HEK293 (cell line): ENCODE measurements around the gene FRAS1.

ENCODE experiments used
- BCL11A ChIP-seq: fragments of 450-650 bp; formaldehyde crosslinking; IDR thresholded peaks from 2 replicates; pipeline ENCODE4 v1.5.1; 2016; ENCODE audit warnings: low read depth, missing biosample characterization, missing genetic modification characterization
- GFI1B ChIP-seq: fragments of 450-650 bp; formaldehyde crosslinking; IDR thresholded peaks from 2 replicates; pipeline ENCODE4 v1.5.1; 2016; ENCODE audit warnings: missing biosample characterization, missing genetic modification characterization
- GLIS1 ChIP-seq: fragments of 450-650 bp; formaldehyde crosslinking; IDR thresholded peaks from 2 replicates; pipeline ENCODE4 v1.5.1; 2016; ENCODE audit warnings: missing biosample characterization, missing genetic modification characterization
- KLF7 ChIP-seq: fragments of 450-650 bp; formaldehyde crosslinking; IDR thresholded peaks from 2 replicates; pipeline ENCODE4 v1.5.1; 2016; ENCODE audit warnings: missing biosample characterization, missing genetic modification characterization, borderline replicate concordance
- RBAK ChIP-seq: fragments of 450-650 bp; formaldehyde crosslinking; IDR thresholded peaks from 2 replicates; pipeline ENCODE4 v1.5.1; 2016; ENCODE audit warnings: missing biosample characterization, missing genetic modification characterization
- ZFP3 ChIP-seq: fragments of 450-650 bp; formaldehyde crosslinking; IDR thresholded peaks from 2 replicates; pipeline ENCODE4 v1.5.1; 2016; ENCODE audit warnings: low read depth, missing biosample characterization, missing genetic modification characterization
- ZNF138 ChIP-seq: fragments of 450-650 bp; formaldehyde crosslinking; IDR thresholded peaks from 2 replicates; pipeline ENCODE4 v1.5.1; 2016; ENCODE audit warnings: missing biosample characterization, missing genetic modification characterization, borderline replicate concordance
- ZNF16 ChIP-seq: fragments of 450-650 bp; formaldehyde crosslinking; IDR thresholded peaks from 2 replicates; pipeline ENCODE4 v1.5.1; 2016; ENCODE audit warnings: low read depth, missing biosample characterization, missing genetic modification characterization
- ZNF248 ChIP-seq: fragments of 450-650 bp; formaldehyde crosslinking; IDR thresholded peaks from 2 replicates; pipeline ENCODE4 v1.5.1; 2017; ENCODE audit warnings: missing biosample characterization, missing genetic modification characterization
- ZNF341 ChIP-seq: fragments of 450-650 bp; formaldehyde crosslinking; IDR thresholded peaks from 2 replicates; pipeline ENCODE4; 2016; ENCODE audit warnings: low read depth, missing biosample characterization, missing genetic modification characterization
- ZNF473 ChIP-seq: fragments of 450-650 bp; formaldehyde crosslinking; IDR thresholded peaks from 2 replicates; pipeline ENCODE4 v1.5.1; 2017; ENCODE audit warnings: missing biosample characterization, missing genetic modification characterization
- ZNF600 ChIP-seq: fragments of 450-650 bp; formaldehyde crosslinking; IDR thresholded peaks from 2 replicates; pipeline ENCODE4 v1.5.1; 2016; ENCODE audit warnings: missing biosample characterization, missing genetic modification characterization
- ZNF629 ChIP-seq: fragments of 450-650 bp; formaldehyde crosslinking; IDR thresholded peaks from 2 replicates; pipeline ENCODE4 v1.5.1; 2017; ENCODE audit warnings: missing biosample characterization, missing genetic modification characterization
- ZNF658 ChIP-seq: fragments of 450-650 bp; formaldehyde crosslinking; IDR thresholded peaks from 2 replicates; pipeline ENCODE4; 2016; ENCODE audit warnings: missing biosample characterization, missing genetic modification characterization
- ZNF76 ChIP-seq: fragments of 450-650 bp; formaldehyde crosslinking; IDR thresholded peaks from 2 replicates; pipeline ENCODE4; 2016; ENCODE audit warnings: low read depth, missing biosample characterization, missing genetic modification characterization, borderline replicate concordance
- TF ChIP-seq, protein P1 (sequence below): fragments of 450-650 bp; formaldehyde crosslinking; IDR thresholded peaks from 2 replicates; pipeline ENCODE4 v1.5.1; 2016; ENCODE audit warnings: missing biosample characterization, missing genetic modification characterization, borderline replicate concordance
- TF ChIP-seq, protein P2 (sequence below): fragments of 450-650 bp; formaldehyde crosslinking; IDR thresholded peaks from 2 replicates; pipeline ENCODE4 v1.5.1; 2016; ENCODE audit warnings: missing biosample characterization, missing genetic modification characterization
- TF ChIP-seq, protein P3 (sequence below): fragments of 450-650 bp; formaldehyde crosslinking; IDR thresholded peaks from 2 replicates; pipeline ENCODE4 v1.5.1; 2016; ENCODE audit warnings: missing biosample characterization, missing genetic modification characterization
- TF ChIP-seq, protein P4 (sequence below): fragments of 450-650 bp; formaldehyde crosslinking; conservative IDR thresholded peaks from 2 replicates; pipeline ENCODE4 v1.5.1; 2016; ENCODE audit warnings: low read depth, missing biosample characterization, missing genetic modification characterization
- TF ChIP-seq, protein P5 (sequence below): fragments of 450-650 bp; formaldehyde crosslinking; IDR thresholded peaks from 2 replicates; pipeline ENCODE4 v1.5.1; 2017; ENCODE audit warnings: missing biosample characterization, missing genetic modification characterization
- TF ChIP-seq, protein P6 (sequence below): fragments of 450-650 bp; formaldehyde crosslinking; optimal IDR thresholded peaks from 2 replicates; pipeline ENCODE3; 2016; ENCODE audit warnings: missing biosample characterization, mild to moderate bottlenecking, missing genetic modification characterization

Gene FRAS1

DNA sequence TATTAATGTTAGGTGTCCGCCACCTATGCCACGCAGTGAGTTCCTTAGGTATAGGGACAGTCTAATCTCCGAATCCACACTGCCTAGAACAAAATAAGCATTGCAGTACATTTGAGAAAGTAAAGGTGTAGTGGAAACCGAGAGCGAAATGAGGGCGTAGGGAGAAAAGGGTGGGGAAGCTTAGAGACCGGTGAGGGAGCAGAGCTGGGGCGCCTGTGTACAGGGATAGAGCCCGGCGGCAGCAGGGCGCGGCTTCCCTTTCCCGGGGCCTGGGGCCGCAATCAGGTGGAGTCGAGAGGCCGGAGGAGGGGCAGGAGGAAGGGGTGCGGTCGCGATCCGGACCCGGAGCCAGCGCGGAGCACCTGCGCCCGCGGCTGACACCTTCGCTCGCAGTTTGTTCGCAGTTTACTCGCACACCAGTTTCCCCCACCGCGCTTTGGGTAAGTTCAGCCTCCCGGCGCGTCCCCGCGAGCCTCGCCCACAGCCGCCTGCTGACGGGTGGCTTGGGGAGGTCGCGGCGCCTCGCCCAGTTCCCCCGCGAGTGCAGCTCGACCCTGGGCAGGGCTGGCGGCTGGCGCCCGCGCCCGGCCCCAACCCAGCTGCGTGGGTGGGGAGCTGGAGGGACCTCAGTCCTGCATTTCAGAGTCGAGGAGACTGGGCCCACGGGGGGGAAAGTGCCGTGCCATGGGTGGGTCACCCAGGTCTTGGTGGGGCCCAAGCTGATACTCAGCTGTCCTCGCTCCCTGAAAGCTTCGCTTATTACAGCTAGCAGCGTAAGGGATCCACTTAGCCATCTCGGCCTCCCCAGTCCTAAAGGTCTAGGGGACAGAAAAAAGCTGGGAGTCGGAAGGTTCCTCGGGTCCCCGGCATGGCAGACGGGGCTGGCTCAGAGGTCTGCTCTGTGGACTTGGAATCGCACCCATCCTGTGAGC lies 494.6 kb downstream of the FRAS1 start, which contains the start of gene ANXA3 (continued):
- TF ChIP-seq, protein P1, sequence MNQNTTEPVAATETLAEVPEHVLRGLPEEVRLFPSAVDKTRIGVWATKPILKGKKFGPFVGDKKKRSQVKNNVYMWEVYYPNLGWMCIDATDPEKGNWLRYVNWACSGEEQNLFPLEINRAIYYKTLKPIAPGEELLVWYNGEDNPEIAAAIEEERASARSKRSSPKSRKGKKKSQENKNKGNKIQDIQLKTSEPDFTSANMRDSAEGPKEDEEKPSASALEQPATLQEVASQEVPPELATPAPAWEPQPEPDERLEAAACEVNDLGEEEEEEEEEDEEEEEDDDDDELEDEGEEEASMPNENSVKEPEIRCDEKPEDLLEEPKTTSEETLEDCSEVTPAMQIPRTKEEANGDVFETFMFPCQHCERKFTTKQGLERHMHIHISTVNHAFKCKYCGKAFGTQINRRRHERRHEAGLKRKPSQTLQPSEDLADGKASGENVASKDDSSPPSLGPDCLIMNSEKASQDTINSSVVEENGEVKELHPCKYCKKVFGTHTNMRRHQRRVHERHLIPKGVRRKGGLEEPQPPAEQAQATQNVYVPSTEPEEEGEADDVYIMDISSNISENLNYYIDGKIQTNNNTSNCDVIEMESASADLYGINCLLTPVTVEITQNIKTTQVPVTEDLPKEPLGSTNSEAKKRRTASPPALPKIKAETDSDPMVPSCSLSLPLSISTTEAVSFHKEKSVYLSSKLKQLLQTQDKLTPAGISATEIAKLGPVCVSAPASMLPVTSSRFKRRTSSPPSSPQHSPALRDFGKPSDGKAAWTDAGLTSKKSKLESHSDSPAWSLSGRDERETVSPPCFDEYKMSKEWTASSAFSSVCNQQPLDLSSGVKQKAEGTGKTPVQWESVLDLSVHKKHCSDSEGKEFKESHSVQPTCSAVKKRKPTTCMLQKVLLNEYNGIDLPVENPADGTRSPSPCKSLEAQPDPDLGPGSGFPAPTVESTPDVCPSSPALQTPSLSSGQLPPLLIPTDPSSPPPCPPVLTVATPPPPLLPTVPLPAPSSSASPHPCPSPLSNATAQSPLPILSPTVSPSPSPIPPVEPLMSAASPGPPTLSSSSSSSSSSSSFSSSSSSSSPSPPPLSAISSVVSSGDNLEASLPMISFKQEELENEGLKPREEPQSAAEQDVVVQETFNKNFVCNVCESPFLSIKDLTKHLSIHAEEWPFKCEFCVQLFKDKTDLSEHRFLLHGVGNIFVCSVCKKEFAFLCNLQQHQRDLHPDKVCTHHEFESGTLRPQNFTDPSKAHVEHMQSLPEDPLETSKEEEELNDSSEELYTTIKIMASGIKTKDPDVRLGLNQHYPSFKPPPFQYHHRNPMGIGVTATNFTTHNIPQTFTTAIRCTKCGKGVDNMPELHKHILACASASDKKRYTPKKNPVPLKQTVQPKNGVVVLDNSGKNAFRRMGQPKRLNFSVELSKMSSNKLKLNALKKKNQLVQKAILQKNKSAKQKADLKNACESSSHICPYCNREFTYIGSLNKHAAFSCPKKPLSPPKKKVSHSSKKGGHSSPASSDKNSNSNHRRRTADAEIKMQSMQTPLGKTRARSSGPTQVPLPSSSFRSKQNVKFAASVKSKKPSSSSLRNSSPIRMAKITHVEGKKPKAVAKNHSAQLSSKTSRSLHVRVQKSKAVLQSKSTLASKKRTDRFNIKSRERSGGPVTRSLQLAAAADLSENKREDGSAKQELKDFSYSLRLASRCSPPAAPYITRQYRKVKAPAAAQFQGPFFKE (tag by site-specific recombination) = no peak
- no peak for TF ChIP-seq ZNF138 (tag by site-specific recombination)
- TF ChIP-seq GFI1B = no peak
- TF ChIP-seq ZFP3 (tag by site-specific recombination) = no peak
- no peak for TF ChIP-seq ZNF341
- TF ChIP-seq, protein P2, sequence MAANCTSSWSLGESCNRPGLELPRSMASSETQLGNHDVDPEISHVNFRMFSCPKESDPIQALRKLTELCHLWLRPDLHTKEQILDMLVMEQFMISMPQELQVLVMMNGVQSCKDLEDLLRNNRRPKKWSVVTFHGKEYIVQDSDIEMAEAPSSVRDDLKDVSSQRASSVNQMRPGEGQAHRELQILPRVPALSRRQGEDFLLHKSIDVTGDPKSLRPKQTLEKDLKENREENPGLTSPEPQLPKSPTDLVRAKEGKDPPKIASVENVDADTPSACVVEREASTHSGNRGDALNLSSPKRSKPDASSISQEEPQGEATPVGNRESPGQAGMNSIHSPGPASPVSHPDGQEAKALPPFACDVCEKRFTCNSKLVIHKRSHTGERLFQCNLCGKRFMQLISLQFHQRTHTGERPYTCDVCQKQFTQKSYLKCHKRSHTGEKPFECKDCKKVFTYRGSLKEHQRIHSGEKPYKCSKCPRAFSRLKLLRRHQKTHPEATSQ (tag by site-specific recombination) = no peak
- TF ChIP-seq ZNF16 (tag by site-specific recombination) = no peak
- TF ChIP-seq GLIS1 (tag by site-specific recombination) = peak; percentile 46; the same call in 1 of the 2 replicates
- TF ChIP-seq, protein P3, sequence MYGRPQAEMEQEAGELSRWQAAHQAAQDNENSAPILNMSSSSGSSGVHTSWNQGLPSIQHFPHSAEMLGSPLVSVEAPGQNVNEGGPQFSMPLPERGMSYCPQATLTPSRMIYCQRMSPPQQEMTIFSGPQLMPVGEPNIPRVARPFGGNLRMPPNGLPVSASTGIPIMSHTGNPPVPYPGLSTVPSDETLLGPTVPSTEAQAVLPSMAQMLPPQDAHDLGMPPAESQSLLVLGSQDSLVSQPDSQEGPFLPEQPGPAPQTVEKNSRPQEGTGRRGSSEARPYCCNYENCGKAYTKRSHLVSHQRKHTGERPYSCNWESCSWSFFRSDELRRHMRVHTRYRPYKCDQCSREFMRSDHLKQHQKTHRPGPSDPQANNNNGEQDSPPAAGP (tag by site-specific recombination) = no peak
- TF ChIP-seq ZNF76 (tag by site-specific recombination) = no peak
- TF ChIP-seq ZNF473 (tag by site-specific recombination) = no peak
- peak; percentile 61 for TF ChIP-seq ZNF600 (tag by site-specific recombination)
- TF ChIP-seq, protein P4, sequence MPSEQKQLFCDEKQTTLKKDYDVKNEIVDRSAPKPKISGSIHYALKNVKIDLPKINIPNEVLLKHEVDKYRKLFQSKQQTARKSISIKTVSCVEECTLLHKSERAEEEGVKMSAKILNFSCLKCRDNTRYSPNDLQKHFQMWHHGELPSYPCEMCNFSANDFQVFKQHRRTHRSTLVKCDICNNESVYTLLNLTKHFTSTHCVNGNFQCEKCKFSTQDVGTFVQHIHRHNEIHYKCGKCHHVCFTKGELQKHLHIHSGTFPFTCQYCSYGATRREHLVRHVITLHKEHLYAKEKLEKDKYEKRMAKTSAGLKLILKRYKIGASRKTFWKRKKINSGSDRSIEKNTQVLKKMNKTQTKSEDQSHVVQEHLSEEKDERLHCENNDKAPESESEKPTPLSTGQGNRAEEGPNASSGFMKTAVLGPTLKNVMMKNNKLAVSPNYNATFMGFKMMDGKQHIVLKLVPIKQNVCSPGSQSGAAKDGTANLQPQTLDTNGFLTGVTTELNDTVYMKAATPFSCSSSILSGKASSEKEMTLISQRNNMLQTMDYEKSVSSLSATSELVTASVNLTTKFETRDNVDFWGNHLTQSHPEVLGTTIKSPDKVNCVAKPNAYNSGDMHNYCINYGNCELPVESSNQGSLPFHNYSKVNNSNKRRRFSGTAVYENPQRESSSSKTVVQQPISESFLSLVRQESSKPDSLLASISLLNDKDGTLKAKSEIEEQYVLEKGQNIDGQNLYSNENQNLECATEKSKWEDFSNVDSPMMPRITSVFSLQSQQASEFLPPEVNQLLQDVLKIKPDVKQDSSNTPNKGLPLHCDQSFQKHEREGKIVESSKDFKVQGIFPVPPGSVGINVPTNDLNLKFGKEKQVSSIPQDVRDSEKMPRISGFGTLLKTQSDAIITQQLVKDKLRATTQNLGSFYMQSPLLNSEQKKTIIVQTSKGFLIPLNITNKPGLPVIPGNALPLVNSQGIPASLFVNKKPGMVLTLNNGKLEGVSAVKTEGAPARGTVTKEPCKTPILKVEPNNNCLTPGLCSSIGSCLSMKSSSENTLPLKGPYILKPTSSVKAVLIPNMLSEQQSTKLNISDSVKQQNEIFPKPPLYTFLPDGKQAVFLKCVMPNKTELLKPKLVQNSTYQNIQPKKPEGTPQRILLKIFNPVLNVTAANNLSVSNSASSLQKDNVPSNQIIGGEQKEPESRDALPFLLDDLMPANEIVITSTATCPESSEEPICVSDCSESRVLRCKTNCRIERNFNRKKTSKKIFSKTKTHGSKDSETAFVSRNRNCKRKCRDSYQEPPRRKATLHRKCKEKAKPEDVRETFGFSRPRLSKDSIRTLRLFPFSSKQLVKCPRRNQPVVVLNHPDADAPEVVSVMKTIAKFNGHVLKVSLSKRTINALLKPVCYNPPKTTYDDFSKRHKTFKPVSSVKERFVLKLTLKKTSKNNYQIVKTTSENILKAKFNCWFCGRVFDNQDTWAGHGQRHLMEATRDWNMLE (tag by site-specific recombination) = no peak
- TF ChIP-seq, protein P5, sequence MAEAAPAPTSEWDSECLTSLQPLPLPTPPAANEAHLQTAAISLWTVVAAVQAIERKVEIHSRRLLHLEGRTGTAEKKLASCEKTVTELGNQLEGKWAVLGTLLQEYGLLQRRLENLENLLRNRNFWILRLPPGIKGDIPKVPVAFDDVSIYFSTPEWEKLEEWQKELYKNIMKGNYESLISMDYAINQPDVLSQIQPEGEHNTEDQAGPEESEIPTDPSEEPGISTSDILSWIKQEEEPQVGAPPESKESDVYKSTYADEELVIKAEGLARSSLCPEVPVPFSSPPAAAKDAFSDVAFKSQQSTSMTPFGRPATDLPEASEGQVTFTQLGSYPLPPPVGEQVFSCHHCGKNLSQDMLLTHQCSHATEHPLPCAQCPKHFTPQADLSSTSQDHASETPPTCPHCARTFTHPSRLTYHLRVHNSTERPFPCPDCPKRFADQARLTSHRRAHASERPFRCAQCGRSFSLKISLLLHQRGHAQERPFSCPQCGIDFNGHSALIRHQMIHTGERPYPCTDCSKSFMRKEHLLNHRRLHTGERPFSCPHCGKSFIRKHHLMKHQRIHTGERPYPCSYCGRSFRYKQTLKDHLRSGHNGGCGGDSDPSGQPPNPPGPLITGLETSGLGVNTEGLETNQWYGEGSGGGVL (tag by site-specific recombination) = peak; percentile 65
- no peak for TF ChIP-seq ZNF248 (tag by site-specific recombination)
- TF ChIP-seq BCL11A (tag by site-specific recombination) = no peak
- no peak for TF ChIP-seq RBAK (tag by site-specific recombination)
- no peak for TF ChIP-seq ZNF629 (tag by site-specific recombination)
- TF ChIP-seq ZNF658 (tag by site-specific recombination) = no peak
- TF ChIP-seq, protein P6, sequence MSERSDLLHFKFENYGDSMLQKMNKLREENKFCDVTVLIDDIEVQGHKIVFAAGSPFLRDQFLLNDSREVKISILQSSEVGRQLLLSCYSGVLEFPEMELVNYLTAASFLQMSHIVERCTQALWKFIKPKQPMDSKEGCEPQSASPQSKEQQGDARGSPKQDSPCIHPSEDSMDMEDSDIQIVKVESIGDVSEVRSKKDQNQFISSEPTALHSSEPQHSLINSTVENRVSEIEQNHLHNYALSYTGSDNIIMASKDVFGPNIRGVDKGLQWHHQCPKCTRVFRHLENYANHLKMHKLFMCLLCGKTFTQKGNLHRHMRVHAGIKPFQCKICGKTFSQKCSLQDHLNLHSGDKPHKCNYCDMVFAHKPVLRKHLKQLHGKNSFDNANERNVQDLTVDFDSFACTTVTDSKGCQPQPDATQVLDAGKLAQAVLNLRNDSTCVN (tag by site-specific recombination) = peak; percentile 82
- peak; percentile 51; the same call in 1 of the 2 replicates for TF ChIP-seq KLF7 (tag by site-specific recombination)
